Neural cell (in vitro differentiated cells): ENCODE measurements around the gene SYT10. TPM values are rescaled to one million over a fixed set of nuclear protein-coding genes. Genes with fewer than 3 reads are reported as not detected.

ENCODE experiments used
- H2AFZ ChIP-seq: fragments of 200-600, 300-800 bp; sonication (generic), shearing (Covaris generic); 2 replicates; pipeline ENCODE4 v1.6.0; 2014; ENCODE audit warnings: low read depth, mild to moderate bottlenecking, antibody characterized with exemption, low read length, moderate library complexity
- H3F3A ChIP-seq: fragments of 200-600 bp; shearing (Covaris generic); 2 replicates; pipeline ENCODE4 v1.6.1; 2016; ENCODE audit warnings: mild to moderate bottlenecking, moderate library complexity, mixed read lengths, antibody characterized with exemption, low read length; ENCODE audit not compliant: insufficient read depth, poor library complexity, severe bottlenecking
- H3K27ac ChIP-seq: fragments of 200-600, 300-800 bp; sonication (generic), shearing (Covaris generic); 2 replicates; pipeline ENCODE4 v1.5.1; 2014; ENCODE audit warnings: mild to moderate bottlenecking, low read length, moderate library complexity
- H3K27me3 ChIP-seq: fragments of 300-800, 200-600 bp; sonication (generic), shearing (Covaris generic); 2 replicates; pipeline ENCODE4 v1.6.0; 2014; ENCODE audit warnings: mild to moderate bottlenecking, low read depth, low read length, moderate library complexity; ENCODE audit not compliant: insufficient read depth
- H3K36me3 ChIP-seq: fragments of 300-800, 200-600 bp; sonication (generic), shearing (Covaris generic); 2 replicates; pipeline ENCODE4 v1.5.1; 2014; ENCODE audit warnings: mild to moderate bottlenecking, antibody characterized with exemption, low read length, moderate library complexity; ENCODE audit not compliant: insufficient read depth
- H3K4me2 ChIP-seq: fragments of 300-800, 200-600 bp; sonication (generic), shearing (Covaris generic); 2 replicates; pipeline ENCODE4 v1.6.0; 2014; ENCODE audit warnings: mild to moderate bottlenecking, low read length
- H3K4me3 ChIP-seq: fragments of 300-800, 200-600 bp; sonication (generic), shearing (Covaris generic); 2 replicates; pipeline ENCODE4 v1.5.1; 2014; ENCODE audit warnings: mild to moderate bottlenecking, low read length, moderate library complexity
- H3K79me2 ChIP-seq: fragments of 200-600 bp; shearing (Covaris generic); replicated peaks from 2 replicates; pipeline ENCODE4 v1.6.0; 2014; ENCODE audit warnings: mild to moderate bottlenecking, low read length, moderate library complexity; ENCODE audit not compliant: insufficient read depth
- H3K9ac ChIP-seq: fragments of 300-800, 200-600 bp; sonication (generic), shearing (Covaris generic); 2 replicates; pipeline ENCODE4 v1.6.1; 2016; ENCODE audit warnings: mild to moderate bottlenecking, low read length, mixed read lengths
- H3K9me2 ChIP-seq: fragments of 200-600 bp; shearing (Covaris generic); 2 replicates; pipeline ENCODE4 v1.6.1; 2016; ENCODE audit warnings: mild to moderate bottlenecking, low read length, mixed read lengths; ENCODE audit not compliant: insufficient read depth
- H3K9me3 ChIP-seq: fragments of 200-600, 300-800 bp; sonication (generic), shearing (Covaris generic); 2 replicates; pipeline ENCODE4 v1.6.1; 2016; ENCODE audit warnings: mild to moderate bottlenecking, mixed run types, low read length, moderate library complexity, mixed read lengths
- H4K20me1 ChIP-seq: fragments of 200-600 bp; shearing (Covaris generic); 2 replicates; pipeline ENCODE4 v1.6.1; 2016; ENCODE audit warnings: mild to moderate bottlenecking, mixed run types; ENCODE audit not compliant: insufficient read depth
- EP300 ChIP-seq: fragments of 450-650 bp; conservative IDR thresholded peaks from 2 replicates; pipeline ENCODE4 v1.6.1; 2014; ENCODE audit warnings: antibody characterized with exemption, mild to moderate bottlenecking, moderate library complexity; ENCODE audit not compliant: poor library complexity, severe bottlenecking
- EZH2 ChIP-seq: fragments of 200-600, 300-800 bp; shearing (Covaris generic), sonication (generic); IDR thresholded peaks from 2 replicates; pipeline ENCODE4 v1.6.1; 2014; ENCODE audit warnings: antibody characterized with exemption, low read length, borderline replicate concordance, mild to moderate bottlenecking; ENCODE audit not compliant: insufficient read depth, poor library complexity, severe bottlenecking
- MXI1 ChIP-seq: fragments of 450-650 bp; conservative IDR thresholded peaks from 2 replicates; pipeline ENCODE4 v1.6.1; 2014; ENCODE audit warnings: antibody characterized with exemption, mild to moderate bottlenecking; ENCODE audit not compliant: poor library complexity, severe bottlenecking
- POLR2AphosphoS5 ChIP-seq: IDR thresholded peaks from 2 replicates; pipeline ENCODE4 v1.6.1; 2012
- RAD21 ChIP-seq: fragments of 450-650 bp; conservative IDR thresholded peaks from 2 replicates; pipeline ENCODE4 v1.6.1; 2014; ENCODE audit warnings: antibody characterized with exemption, mild to moderate bottlenecking, moderate library complexity
- SMC3 ChIP-seq: fragments of 450-650 bp; conservative IDR thresholded peaks from 2 replicates; pipeline ENCODE4 v1.6.1; 2014; ENCODE audit warnings: antibody characterized with exemption, mild to moderate bottlenecking, moderate library complexity; ENCODE audit not compliant: poor library complexity
- TAF1 ChIP-seq: IDR thresholded peaks from 2 replicates; pipeline ENCODE4 v1.6.1; 2012; ENCODE audit warnings: low read depth
- polyA plus RNA-seq: library from polyadenylated mRNA; depleted of rRNA; stranded (reverse); fragments of >200 nt; gene quantifications from 2 replicates; pipeline ENCODE4 v1.2.3, GENCODE V29; 2014
- TF ChIP-seq, protein P1 (sequence below): fragments of 450-650 bp; IDR thresholded peaks from 2 replicates; pipeline ENCODE4 v1.5.1; 2014; ENCODE audit warnings: antibody characterized with exemption, mild to moderate bottlenecking, moderate library complexity; ENCODE audit not compliant: poor library complexity, severe bottlenecking
- TF ChIP-seq, protein P2 (sequence below): IDR thresholded peaks from 2 replicates; pipeline ENCODE4 v1.6.1; 2012; ENCODE audit warnings: borderline replicate concordance

The SYT10 gene
- polyA plus RNA-seq, 1 donor from 2014 or later: 12.3 TPM

DNA sequence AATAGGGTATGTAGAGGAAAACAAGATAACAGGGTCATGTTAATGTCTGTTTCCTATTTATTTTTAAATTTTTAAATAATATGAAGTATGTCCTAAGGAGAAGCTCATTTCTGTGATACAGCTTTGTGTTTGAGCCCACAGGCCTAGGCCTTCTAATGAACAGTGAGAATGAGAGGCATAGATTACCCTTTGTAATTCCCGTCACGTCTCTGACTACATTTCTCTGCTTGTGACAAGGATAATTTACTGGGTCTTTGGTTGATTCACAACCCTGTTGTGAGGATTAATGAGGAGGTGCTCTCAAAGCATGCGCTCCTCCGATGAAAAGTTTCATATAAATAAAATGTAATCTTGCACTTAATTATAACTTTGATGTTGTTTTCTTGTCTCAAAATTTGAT is 56.1 kb downstream of the SYT10 start:
- Histone ChIP-seq H3K27me3 (no peaks in the 10 kb centered on the region), H3K27ac (peak overlapping the region; percentile 78), H3K9me2 (no peaks in the 10 kb centered on the region), H3K79me2 (no peaks in the 10 kb centered on the region), H3K36me3 (no peaks in the 10 kb centered on the region), H3F3A (peaks cover 3% of the 10 kb centered on the region), H3K4me2 (peak overlapping the region; percentile 27), H3K9me3 (no peaks in the 10 kb centered on the region), H3K4me3 (no peak overlapping the region), H4K20me1 (no peaks in the 10 kb centered on the region), H3K9ac (peak overlapping the region; percentile 29), H2AFZ (no peak overlapping the region)
- no peak for TF ChIP-seq MXI1
- no peak for TF ChIP-seq SMC3
- peak; percentile 45 for TF ChIP-seq POLR2AphosphoS5
- TF ChIP-seq, protein P1, sequence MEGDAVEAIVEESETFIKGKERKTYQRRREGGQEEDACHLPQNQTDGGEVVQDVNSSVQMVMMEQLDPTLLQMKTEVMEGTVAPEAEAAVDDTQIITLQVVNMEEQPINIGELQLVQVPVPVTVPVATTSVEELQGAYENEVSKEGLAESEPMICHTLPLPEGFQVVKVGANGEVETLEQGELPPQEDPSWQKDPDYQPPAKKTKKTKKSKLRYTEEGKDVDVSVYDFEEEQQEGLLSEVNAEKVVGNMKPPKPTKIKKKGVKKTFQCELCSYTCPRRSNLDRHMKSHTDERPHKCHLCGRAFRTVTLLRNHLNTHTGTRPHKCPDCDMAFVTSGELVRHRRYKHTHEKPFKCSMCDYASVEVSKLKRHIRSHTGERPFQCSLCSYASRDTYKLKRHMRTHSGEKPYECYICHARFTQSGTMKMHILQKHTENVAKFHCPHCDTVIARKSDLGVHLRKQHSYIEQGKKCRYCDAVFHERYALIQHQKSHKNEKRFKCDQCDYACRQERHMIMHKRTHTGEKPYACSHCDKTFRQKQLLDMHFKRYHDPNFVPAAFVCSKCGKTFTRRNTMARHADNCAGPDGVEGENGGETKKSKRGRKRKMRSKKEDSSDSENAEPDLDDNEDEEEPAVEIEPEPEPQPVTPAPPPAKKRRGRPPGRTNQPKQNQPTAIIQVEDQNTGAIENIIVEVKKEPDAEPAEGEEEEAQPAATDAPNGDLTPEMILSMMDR: no peak
- TF ChIP-seq, protein P2, sequence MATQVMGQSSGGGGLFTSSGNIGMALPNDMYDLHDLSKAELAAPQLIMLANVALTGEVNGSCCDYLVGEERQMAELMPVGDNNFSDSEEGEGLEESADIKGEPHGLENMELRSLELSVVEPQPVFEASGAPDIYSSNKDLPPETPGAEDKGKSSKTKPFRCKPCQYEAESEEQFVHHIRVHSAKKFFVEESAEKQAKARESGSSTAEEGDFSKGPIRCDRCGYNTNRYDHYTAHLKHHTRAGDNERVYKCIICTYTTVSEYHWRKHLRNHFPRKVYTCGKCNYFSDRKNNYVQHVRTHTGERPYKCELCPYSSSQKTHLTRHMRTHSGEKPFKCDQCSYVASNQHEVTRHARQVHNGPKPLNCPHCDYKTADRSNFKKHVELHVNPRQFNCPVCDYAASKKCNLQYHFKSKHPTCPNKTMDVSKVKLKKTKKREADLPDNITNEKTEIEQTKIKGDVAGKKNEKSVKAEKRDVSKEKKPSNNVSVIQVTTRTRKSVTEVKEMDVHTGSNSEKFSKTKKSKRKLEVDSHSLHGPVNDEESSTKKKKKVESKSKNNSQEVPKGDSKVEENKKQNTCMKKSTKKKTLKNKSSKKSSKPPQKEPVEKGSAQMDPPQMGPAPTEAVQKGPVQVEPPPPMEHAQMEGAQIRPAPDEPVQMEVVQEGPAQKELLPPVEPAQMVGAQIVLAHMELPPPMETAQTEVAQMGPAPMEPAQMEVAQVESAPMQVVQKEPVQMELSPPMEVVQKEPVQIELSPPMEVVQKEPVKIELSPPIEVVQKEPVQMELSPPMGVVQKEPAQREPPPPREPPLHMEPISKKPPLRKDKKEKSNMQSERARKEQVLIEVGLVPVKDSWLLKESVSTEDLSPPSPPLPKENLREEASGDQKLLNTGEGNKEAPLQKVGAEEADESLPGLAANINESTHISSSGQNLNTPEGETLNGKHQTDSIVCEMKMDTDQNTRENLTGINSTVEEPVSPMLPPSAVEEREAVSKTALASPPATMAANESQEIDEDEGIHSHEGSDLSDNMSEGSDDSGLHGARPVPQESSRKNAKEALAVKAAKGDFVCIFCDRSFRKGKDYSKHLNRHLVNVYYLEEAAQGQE: peak; percentile 18
- no peak for TF ChIP-seq EZH2
- TF ChIP-seq RAD21: no peak
- no peak for TF ChIP-seq TAF1
- TF ChIP-seq EP300: peak; percentile 50

DNA sequence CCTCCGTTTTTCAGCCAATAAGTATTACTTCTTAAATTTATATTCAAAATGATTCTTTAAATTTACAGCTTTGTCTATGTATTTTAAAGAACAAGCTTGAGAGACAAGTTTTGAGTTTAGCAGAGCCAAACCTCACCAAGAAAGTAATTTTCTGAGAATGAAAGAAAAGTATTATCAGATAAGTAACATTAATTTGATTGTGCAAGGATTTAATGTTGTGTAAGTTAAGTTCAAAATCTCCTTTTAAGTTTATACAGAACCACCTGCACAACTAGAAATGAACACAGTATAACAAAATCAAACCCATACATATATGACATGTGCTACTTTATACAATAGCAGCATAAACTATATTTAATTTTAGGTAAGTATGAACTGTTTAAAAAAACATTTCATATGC is 63.5 kb downstream of the SYT10 start:
- no peak overlapping the region for H3K4me2 ChIP-seq
- TF ChIP-seq, protein P2: no peak
- TF ChIP-seq RAD21 (no peak), TAF1 (no peak), EP300 (no peak), EZH2 (no peak), SMC3 (no peak), MXI1 (no peak), POLR2AphosphoS5 (no peak)
- TF ChIP-seq, protein P1: no peak
- H3K9ac ChIP-seq: no peak overlapping the region
- H3K36me3 ChIP-seq: no peaks in the 10 kb centered on the region
- H3K27me3 ChIP-seq: no peaks in the 10 kb centered on the region
- H3K9me2 ChIP-seq: no peaks in the 10 kb centered on the region
- H3F3A ChIP-seq: no peaks in the 10 kb centered on the region
- no peaks in the 10 kb centered on the region for H3K79me2 ChIP-seq
- H2AFZ ChIP-seq: no peak overlapping the region
- no peak overlapping the region for H3K27ac ChIP-seq
- no peak overlapping the region for H3K4me3 ChIP-seq
- H3K9me3 ChIP-seq: no peaks in the 10 kb centered on the region
- H4K20me1 ChIP-seq: no peaks in the 10 kb centered on the region
